Measurements from ENCODE around the gene DCDC1.

Gene DCDC1

GRCh38 chr11:31369348-31370329 lies at the start of gene DCDC1, which contains the start of gene DNAJC24:
Gene DCDC1, minus strand, starts transcription at chr11:31369739. Its CDS starts 41,459 bp downstream, at chr11:31328280.
Gene DNAJC24, plus strand, starts transcription at chr11:31369860. Its CDS starts 889 bp downstream, at chr11:31370749.
- DNase-seq = peak; percentile 96

- no peak for DNase-seq
These were observed 49.6 kb upstream of the DCDC1 start for GRCh38 chr11:31419138-31419537.

GRCh38 chr11:31417816-31418215 lies 48.3 kb upstream of the DCDC1 start:
- DNase-seq = no peak

DNA sequence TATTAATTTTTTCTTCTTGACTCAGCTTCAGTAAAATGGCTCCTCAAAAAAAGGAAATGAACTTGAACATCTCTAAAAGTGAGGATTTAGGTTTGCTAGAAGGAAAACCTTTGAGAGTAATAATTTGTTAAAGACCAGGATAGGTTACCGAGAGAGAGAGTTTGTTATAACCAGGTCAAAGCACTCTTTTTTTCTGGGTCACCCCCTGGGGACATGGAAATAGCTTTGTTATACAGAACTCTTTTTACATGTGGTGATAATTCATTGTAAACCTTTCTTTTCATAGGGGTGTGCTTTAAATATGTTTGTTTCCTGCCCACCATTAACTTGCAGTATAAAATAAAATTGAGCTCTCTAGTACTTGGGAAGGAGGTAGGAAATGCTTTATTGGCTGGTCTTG lies 47.8 kb upstream of the DCDC1 start:
- no peak for DNase-seq

DNA sequence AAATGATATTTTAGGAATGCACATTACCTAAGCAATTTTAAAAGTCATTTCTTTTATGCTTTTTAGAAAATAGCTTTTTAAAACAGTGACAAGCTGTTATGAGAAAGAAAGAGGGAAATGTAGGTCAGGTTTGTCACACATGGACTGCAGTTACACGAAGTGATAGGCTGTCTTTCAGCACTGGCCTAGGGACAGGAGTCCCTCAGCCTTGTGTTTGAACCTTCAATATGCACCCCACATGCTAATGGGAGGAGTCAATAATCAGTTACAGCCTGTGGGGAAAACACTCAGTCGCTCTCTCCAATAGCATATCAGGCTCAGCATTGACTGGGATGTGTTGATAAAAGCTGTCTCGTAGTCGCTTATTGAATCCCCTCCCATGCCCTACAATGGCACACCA lies 45.9 kb upstream of the DCDC1 start:
- DNase-seq = no peak

DNA sequence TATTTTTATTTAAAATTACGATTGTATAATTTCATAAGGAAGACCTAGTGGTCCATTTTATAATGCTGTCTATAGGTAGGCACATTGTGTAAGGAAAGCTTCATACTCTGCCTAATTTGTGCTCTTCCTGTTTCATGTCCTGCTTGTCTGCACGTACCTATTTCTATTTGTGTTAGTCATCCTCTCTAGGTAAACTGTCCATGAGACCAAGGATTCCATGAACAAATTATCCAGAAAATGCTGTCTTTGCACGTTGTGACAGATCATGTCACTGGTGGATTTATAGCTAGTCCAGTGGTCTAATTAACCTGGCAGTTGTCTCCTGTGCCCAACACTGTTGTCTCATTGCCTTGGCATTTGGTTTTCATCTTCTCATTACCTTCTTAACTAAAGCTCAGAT lies 44.8 kb upstream of the DCDC1 start:
- no peak for DNase-seq

DNA sequence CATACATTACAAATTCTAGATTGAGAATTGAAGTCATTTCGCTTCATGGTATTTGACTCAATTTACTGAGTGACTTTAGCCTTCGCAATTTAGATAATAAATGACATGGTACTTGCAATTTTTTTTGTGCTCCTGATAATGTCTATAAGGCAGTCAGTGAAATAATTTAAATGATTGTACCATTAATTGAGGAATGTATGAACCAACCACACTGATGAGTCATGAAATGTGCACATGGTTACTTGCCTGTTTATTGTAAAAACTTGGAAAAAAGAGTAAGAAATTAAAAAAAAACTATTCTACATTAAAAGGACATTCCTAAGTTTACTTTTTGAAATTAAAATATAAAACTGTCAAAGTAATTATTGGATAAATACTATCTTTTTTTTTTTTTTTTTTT lies 43.4 kb upstream of the DCDC1 start:
- DNase-seq = no peak

DNA sequence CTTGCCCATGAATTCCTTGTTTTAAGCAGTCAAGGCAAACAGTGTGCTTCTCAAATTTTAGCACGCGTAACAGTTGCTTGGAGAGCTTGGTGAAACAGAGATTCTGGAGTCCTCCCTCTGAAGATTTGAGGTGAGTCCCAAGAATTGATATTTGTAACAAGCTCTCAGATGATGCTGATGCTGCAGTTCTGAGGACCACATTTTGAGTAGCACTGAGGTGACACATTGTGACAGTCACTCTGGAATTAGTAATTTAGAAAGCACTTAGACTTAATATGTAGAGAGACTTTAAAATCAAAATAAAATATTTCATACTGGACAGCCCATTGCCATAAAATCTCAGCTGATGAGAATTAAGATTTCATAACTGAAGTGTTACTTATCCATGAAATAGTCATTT lies 38.7 kb upstream of the DCDC1 start:
- DNase-seq = no peak

DNA sequence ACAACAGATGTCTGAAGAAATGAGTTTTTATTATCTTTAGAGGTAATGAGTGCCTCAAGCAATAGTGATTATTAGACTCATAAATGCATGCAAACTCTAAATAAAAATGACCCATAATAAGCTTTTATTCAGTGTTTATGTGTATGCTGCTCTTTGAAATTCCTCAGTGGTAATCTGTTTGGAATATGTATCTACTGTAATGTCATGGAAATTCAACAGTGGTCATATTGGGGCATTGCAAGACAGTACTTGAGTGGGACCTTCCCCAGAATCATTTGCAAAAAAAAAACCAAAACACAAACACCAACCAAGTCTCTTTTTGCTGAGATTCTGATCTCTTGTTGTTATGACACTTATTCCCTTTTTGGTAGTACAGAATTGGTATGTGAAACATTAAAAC lies 35.1 kb upstream of the DCDC1 start:
- DNase-seq = no peak

- DNase-seq = peak; percentile 6
These were observed 27.8 kb upstream of the DCDC1 start for GRCh38 chr11:31397239-31397834.

GRCh38 chr11:31387379-31387778 lies 17.8 kb upstream of the DCDC1 start:
- DNase-seq = no peak

DNA sequence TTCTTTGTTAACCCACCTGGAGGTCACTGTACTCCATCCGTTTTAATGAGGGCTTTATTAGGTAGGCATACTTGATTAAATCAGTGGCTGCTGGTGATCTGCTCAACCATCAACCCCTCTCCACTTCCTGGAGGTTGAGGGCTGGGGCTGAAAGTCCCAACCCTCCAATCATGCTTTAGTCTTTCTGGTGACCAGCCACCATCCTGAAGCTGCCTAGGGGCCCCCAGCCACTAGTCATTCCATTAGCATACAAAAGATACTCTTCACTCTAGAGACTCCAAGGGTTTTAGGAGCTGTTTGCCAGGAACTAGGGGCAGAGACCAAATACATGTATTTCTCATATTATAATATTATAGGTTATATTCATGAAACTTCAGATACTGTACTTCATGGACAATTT lies 13.6 kb upstream of the DCDC1 start:
- DNase-seq = no peak

- peak; percentile 12 for DNase-seq
These were observed 6.3 kb upstream of the DCDC1 start for GRCh38 chr11:31375879-31376278.

GRCh38 chr11:31366795-31367194 lies 2.7 kb downstream of the DCDC1 start:
- no peak for DNase-seq

GRCh38 chr11:31361743-31362142 lies 7.8 kb downstream of the DCDC1 start:
- DNase-seq = no peak

DNA sequence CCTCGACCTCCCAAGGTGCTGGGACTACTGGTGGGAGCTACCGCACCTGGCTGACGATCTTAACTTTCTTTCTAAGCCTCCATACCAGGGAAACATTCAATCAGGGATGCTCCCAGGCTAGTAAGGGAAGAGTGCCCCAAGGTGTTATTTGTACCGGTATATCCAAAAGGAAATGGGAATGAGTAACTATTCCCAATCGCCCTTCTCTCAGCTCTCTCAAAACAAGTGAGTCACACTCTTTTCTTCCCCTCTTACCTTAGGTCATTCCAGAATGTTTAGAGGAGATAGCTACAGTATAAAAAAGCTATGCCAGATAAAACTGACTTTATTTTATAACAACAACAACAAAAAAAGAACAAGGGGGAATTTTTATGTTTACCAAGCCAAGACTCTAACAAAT lies 13.7 kb downstream of the DCDC1 start:
- DNase-seq = no peak

DNA sequence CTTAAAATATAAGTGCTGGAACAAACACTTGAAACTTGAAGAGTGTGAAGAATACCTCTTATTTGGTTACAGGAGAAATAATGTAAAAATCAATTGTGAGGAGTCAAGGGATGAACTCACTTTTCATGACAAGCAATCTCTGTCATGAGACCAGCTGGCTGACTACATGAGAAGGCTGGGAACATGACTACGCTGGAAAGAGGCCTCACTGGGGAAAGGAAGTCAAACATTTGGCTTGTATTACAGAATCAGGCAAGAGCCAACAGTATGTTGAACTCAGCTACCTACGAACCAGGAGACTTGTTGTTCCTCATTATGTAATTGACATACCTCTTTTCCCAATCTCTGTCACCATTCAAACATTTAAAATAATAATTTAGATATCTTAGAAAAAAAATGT lies 14.4 kb downstream of the DCDC1 start:
- DNase-seq = no peak

DNA sequence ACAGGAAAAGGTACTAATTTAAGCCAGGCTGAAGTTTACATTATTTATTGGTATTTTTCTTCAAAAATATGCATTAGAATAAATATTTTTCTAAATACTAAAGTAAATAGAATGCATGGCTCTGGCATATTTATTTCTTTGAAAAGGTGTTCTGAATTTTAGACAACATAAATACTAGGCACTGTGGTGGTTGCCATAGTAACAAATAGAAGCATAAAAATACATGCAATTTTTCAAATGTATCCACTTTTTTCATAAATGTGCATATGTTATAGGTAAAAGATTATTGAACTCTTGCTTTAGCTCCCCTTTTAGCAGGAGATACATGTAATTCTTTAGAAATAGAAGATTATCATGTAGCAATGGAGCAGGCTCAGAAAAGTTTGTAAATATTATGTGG lies 18.4 kb downstream of the DCDC1 start:
- no peak for DNase-seq

DNA sequence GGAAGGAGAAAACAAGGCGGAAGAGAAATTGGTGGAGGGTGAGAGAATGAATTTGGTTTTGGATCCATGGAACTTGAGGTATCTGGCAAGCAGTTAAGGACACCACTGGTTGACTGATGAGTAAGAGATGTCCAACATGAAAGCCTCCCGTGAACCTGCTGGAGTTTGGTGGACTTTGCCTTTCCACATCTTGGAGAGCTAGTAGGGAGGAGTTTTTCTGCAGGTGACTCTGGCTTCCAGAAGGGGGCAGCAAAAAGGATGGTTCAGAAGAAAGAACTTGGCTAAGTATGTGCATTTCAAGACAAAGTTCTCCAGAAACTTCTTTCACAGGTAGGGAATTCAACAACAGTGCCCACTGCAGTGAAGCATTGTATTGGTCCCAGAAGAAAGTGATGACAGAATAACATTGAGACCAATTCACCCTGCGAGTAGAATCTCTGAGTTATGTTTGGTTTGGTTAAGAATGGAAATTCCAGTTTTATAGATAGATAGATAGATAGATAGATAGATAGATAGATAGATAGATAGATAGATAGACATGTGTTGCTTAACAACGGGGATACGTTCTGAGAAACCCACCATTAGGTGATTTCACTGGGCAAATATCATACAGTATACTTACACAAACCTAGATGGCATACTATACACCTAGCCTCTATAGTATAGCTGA lies 28.5 kb downstream of the DCDC1 start:
- peak; percentile 9 for DNase-seq

DNA sequence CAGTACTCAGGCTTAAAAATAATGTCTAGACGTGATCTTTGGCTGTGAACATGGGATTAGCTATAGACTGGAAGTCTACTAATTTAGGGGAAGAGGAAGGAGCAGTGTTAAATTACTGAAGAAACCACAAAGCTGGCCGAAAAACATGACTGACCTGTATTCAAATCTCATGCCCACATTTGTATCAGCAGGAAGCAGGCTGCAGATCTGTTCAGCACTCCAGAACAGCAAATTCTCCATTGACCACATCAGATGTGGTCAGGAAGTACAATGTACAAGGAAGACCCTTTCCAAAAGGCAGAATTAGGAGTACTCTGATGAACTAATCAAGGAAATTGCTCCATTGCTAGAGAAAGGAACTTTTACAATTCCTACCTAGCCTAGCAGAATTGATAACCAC lies 31.7 kb downstream of the DCDC1 start:
- no peak for DNase-seq

DNA sequence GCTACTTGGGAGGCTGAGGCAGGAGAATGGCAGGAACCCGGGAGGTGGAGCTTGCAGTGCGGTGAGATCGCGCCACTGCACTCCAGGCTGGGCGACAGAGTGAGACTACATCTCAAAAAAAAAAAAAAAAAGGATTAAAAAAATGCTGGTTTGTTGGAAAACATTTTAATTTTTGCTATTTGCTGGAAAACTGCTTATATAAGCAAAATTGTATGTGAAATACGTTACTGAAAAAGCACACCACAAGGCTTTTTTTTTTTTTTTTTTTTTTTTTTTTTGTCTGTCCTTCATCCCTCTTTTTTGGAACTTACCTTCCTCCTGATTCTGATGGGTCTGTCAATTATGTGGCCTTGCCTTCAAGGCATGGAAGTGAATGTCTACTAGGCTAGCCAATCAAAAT lies 40.8 kb downstream of the DCDC1 start:
- no peak for DNase-seq

DNA sequence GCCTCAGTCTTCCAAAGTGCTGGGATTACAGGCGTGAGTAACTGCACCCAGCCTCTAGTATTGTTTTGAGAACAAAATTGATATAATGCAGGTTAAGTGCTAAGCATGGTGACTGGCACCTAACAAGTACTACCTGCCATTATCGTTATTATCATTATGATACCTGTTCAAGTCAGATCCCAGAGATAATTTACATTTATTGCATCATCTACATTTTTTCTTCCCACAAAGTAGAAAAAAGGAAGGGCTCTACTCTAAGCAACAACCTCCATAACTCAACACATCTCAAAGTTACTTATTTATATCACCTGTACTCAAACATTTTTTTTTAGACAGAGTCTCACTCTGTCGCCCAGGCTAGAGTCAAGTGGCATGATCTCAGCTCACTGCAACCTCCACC lies 42.1 kb downstream of the DCDC1 start:
- DNase-seq = no peak

DNA sequence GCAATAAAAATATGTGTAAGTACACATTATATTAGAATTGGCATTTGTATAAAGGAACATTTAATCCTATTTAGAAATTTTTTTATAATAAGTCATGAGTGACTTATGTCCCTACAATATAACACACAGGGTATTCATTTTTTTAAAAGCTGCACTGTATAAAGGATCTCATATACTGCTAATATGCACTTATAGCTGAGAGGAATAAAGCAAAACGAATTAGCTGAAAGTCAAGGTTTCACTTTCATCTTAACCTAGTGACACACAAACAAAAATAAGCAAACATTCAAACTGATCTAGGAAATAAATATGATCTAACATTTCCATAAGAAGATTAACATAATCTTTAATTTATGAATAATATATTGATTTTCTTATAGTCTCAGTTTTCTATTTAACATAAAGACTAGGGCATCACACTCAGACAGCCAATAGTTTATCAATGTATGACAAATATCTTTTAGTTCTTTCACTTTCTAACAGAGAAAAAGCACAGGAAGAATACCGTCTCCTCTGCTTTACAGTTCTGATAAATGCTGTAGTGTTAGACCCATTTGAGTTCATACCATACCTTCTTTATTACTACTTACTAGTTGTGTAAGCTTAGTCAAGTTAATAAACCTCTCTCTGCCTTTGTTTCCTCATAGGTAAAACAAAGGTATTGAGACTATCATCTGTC lies 42.9 kb downstream of the DCDC1 start:
- DNase-seq = no peak

All from suppressor macrophage treated with lipopolysaccharide for 4 hours (primary cell).